ENCODE measurements around the gene TMA7B.

TMA7B gene

GRCh38 chr22:40004836-40005235 is 44.6 kb downstream of the TMA7B start:
- no peak for TF ChIP-seq CTCF (IDR thresholded peaks at IDR 0.05; ENCODE audit: low read depth, low read length)
- H3K4me3 ChIP-seq (ENCODE audit: low read depth, low read length) = no peak overlapping the region

- H3K4me3 ChIP-seq (ENCODE audit: low read depth, low read length) = no peak overlapping the region
- no peak for TF ChIP-seq CTCF (IDR thresholded peaks at IDR 0.05; ENCODE audit: low read depth, low read length)
Measured at GRCh38 chr22:40006641-40007040, 46.4 kb downstream of the TMA7B start.

- H3K4me3 ChIP-seq (ENCODE audit: low read depth, low read length) = no peak overlapping the region
- no peak for TF ChIP-seq CTCF (IDR thresholded peaks at IDR 0.05; ENCODE audit: low read depth, low read length)
Measured at GRCh38 chr22:40007853-40008710, 47.9 kb downstream of the TMA7B start.

GRCh38 chr22:40008726-40009291 is 48.6 kb downstream of the TMA7B start:
- no peak overlapping the region for H3K4me3 ChIP-seq (ENCODE audit: low read depth, low read length)

GRCh38 chr22:40009292-40009774 is 49.1 kb downstream of the TMA7B start:
- no peak for TF ChIP-seq CTCF (IDR thresholded peaks at IDR 0.05; ENCODE audit: low read depth, low read length)
- H3K4me3 ChIP-seq (ENCODE audit: low read depth, low read length) = no peak overlapping the region

More at GRCh38 chr22:40008726-40009291, 48.6 kb downstream of the TMA7B start:
- no peak for TF ChIP-seq CTCF (IDR thresholded peaks at IDR 0.05; ENCODE audit: low read depth, low read length)

- no peak for TF ChIP-seq CTCF (IDR thresholded peaks at IDR 0.05; ENCODE audit: low read depth, low read length)
- no peak overlapping the region for H3K4me3 ChIP-seq (ENCODE audit: low read depth, low read length)
Measured at GRCh38 chr22:40009951-40010671, 49.9 kb downstream of the TMA7B start.

All from WI38 (cell line).